GM23248 (cell line): Measurements from ENCODE around the gene PMS1. TPM values are rescaled to one million over a fixed set of nuclear protein-coding genes. Genes with fewer than 3 reads are reported as not detected.

ENCODE experiments used
- DNase-seq: peaks from one replicate; pipeline ENCODE4 v3.0.0-alpha.2; 2015
- H2AFZ ChIP-seq: fragments of 200-600 bp; sonication (generic); 2 replicates; pipeline ENCODE4 v1.6.1; 2016; ENCODE audit warnings: antibody characterized with exemption
- H3F3A ChIP-seq: fragments of 200-600 bp; sonication (generic); 2 replicates; pipeline ENCODE4 v1.6.1; 2016; ENCODE audit warnings: mild to moderate bottlenecking, antibody characterized with exemption, mixed run types; ENCODE audit not compliant: insufficient read depth
- H3K27ac ChIP-seq: fragments of 200-600 bp; sonication (generic); 2 replicates; pipeline ENCODE4 v1.5.1; 2016; ENCODE audit warnings: mild to moderate bottlenecking
- H3K27me3 ChIP-seq: fragments of 200-600 bp; sonication (generic); replicated peaks from 2 replicates; pipeline ENCODE4 v1.6.1; 2016; ENCODE audit warnings: mild to moderate bottlenecking; ENCODE audit not compliant: insufficient read depth
- H3K36me3 ChIP-seq: fragments of 200-600 bp; sonication (generic); 2 replicates; pipeline ENCODE4 v1.6.1; 2016; ENCODE audit warnings: low read depth, mild to moderate bottlenecking
- H3K4me1 ChIP-seq: fragments of 200-600 bp; sonication (generic); 2 replicates; pipeline ENCODE4 v1.6.1; 2016; ENCODE audit warnings: mild to moderate bottlenecking; ENCODE audit not compliant: insufficient read depth
- H3K4me2 ChIP-seq: fragments of 200-600 bp; sonication (generic); one replicate; pipeline ENCODE4 v1.6.1; 2016; ENCODE audit warnings: mild to moderate bottlenecking; ENCODE audit not compliant: unreplicated experiment
- H3K4me3 ChIP-seq: fragments of 200-600 bp; sonication (generic); 2 replicates; pipeline ENCODE4 v1.5.1; 2016; ENCODE audit warnings: mild to moderate bottlenecking
- H3K79me2 ChIP-seq: fragments of 200-600 bp; sonication (generic); 2 replicates; pipeline ENCODE4 v1.6.1; 2016; ENCODE audit warnings: mild to moderate bottlenecking; ENCODE audit not compliant: insufficient read depth
- H3K9ac ChIP-seq: fragments of 200-600 bp; sonication (generic); 2 replicates; pipeline ENCODE4 v1.6.1; 2016; ENCODE audit warnings: mild to moderate bottlenecking
- H3K9me2 ChIP-seq: fragments of 200-600 bp; sonication (generic); 2 replicates; pipeline ENCODE4 v1.6.1; 2016; ENCODE audit warnings: mixed run types, mild to moderate bottlenecking, moderate library complexity; ENCODE audit not compliant: insufficient read depth
- H3K9me3 ChIP-seq: fragments of 200-600 bp; sonication (generic); one replicate; pipeline ENCODE4 v1.6.1; 2017; ENCODE audit warnings: low read depth
- H4K20me1 ChIP-seq: fragments of 200-600 bp; sonication (generic); 2 replicates; pipeline ENCODE4 v1.6.0; 2016; ENCODE audit not compliant: insufficient read depth
- EZH2 ChIP-seq: fragments of 200-600 bp; sonication (generic); IDR thresholded peaks from 2 replicates; pipeline ENCODE4 v1.6.1; 2018; ENCODE audit warnings: antibody characterized with exemption, mild to moderate bottlenecking; ENCODE audit not compliant: insufficient read depth, poor library complexity, severe bottlenecking
- EZH2phosphoT487 ChIP-seq: fragments of 200-600 bp; sonication (generic); IDR thresholded peaks from 2 replicates; pipeline ENCODE4 v1.6.1; 2018; ENCODE audit warnings: antibody characterized with exemption, moderate library complexity, mild to moderate bottlenecking, low read depth; ENCODE audit not compliant: insufficient read depth
- WGBS, 2 experiments: methylation state at CpG; one replicate each; pipeline ENCODE4 v1.1.6; 2015 to 2017; ENCODE audit warnings: low lambda C conversion rate in 2 of 2, low coverage in 1 of 2; ENCODE audit errors: missing lambda C conversion rate in 2 of 2; 5-methylcytosine and 5-hydroxymethylcytosine counted together
- in situ Hi-C: fragments of 300-500 bp; cut with MboI; formaldehyde crosslinking; loops from 2 replicates; pipeline ENCODE4 v1.15.0; 2020
- polyA plus RNA-seq: library from polyadenylated mRNA; unstranded; fragments of >200 nt; fragmentation: Nextera tagmentation; extraction: Ambion mirVana; gene quantifications from 2 replicates; pipeline ENCODE4 v1.2.1, GENCODE V29; 2016
- total RNA-seq: library from RNA; depleted of rRNA; stranded (reverse); fragments of >200 nt; shearing (Covaris generic); gene quantifications from 2 replicates; pipeline ENCODE4 v1.2.3, GENCODE V29; 2014

PMS1 gene
- total and polyA plus RNA-seq, 2 experiments from 2014 or later: 18.2 to 22.3 TPM

DNA sequence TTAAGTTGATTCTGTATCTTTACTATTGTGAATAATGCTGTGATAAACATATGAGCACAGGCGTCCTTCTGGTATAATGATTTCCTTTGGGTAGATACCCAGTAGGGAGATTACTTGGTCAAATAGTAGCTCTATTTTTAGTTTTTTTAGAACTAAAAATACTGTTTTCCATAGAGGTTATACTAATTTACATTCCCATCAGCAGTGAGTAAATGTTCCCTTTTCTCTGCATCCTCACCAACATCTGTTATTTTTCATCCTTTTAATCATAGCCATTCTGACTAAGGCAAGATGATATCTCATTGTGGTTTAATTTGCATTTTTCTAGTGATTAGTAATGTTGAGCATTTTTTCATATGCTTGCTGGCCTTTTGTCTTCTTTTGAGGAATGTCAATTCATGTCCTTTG is 35.1 kb downstream of the PMS1 start:
- Histone ChIP-seq H3K4me3 (no peak overlapping the region), H3K36me3 (peaks cover 11% of the 10 kb centered on the region), H3K79me2 (no peaks in the 10 kb centered on the region), H4K20me1 (no peaks in the 10 kb centered on the region), H3K27me3 (no peaks in the 10 kb centered on the region), H3K9me3 (no peaks in the 10 kb centered on the region), H3K4me2 (peak overlapping the region; percentile 62), H3K4me1 (peaks cover 24% of the 10 kb centered on the region), H2AFZ (no peak overlapping the region), H3K9ac (no peak overlapping the region), H3K27ac (peak overlapping the region; percentile 69), H3K9me2 (no peaks in the 10 kb centered on the region), H3F3A (peaks cover 25% of the 10 kb centered on the region)
- peak; percentile 85 for DNase-seq
- in situ Hi-C loops: no loop called here
- no peak for TF ChIP-seq EZH2
- TF ChIP-seq EZH2phosphoT487: no peak
- WGBS, 2 experiments: 5 to 10% methylated on average over 1 of the region's 1 CpG

- H3F3A ChIP-seq: peaks cover 22% of the 10 kb centered on the region
- no peaks in the 10 kb centered on the region for H3K79me2 ChIP-seq
- H3K9me3 ChIP-seq: no peaks in the 10 kb centered on the region
- DNase-seq: peak; percentile 62
- H3K4me1 ChIP-seq: peaks cover 24% of the 10 kb centered on the region
- 97% methylated on average over 31 to 33 of the region's 33 CpGs for WGBS, 2 experiments
- H3K4me3 ChIP-seq: no peak overlapping the region
- H2AFZ ChIP-seq: no peak overlapping the region
- no peaks in the 10 kb centered on the region for H4K20me1 ChIP-seq
- TF ChIP-seq EZH2phosphoT487: no peak
- no peak for TF ChIP-seq EZH2
- no peaks in the 10 kb centered on the region for H3K9me2 ChIP-seq
- in situ Hi-C loops: no loop called here
- H3K4me2 ChIP-seq: no peak overlapping the region
- no peak overlapping the region for H3K9ac ChIP-seq
- H3K27ac ChIP-seq: peak overlapping the region; percentile 15; the same call in 1 of the 2 replicates
- H3K27me3 ChIP-seq: no peaks in the 10 kb centered on the region
- peaks cover 11% of the 10 kb centered on the region for H3K36me3 ChIP-seq
These were observed 37.9 kb downstream of the PMS1 start for GRCh38 chr2:189821953-189822748.

DNA sequence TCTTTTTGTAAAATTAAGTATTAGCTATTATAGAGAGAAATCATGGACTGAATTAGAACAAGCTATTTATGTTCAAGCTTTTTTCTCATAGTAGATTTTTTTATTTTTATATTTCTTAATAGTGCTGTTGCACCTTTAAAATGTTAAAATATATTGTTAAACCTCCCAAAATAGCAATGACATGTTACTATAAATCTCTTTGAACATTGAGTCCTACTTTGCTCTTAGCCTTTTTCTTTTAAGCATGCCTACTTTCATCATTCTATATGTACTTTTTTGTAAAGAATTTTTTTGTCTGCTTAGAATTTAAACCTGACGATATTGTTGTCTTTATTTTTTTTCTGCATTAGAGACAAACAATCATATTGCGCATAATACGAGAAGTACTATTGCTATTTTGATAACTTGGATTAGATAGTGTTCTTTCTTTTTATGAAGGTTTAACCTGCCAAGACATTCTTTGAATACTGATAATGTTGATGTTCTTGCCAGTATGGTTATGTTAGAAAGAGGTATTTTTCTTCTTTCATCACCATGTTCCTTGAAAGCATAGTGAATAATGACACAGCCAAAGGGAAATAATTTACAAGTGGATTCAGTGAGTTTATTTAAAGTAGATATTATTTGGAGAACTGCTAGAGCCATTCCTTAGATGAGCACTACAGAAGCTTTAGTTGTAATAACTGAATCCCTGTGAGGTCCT is 40.6 kb downstream of the PMS1 start:
- Histone ChIP-seq H3K9ac (no peak overlapping the region), H3K4me1 (peaks cover 24% of the 10 kb centered on the region), H3K27ac (no peak overlapping the region), H3K9me3 (no peaks in the 10 kb centered on the region), H2AFZ (no peak overlapping the region), H3K27me3 (no peaks in the 10 kb centered on the region), H3K4me3 (no peak overlapping the region), H3K79me2 (no peaks in the 10 kb centered on the region), H3K9me2 (no peaks in the 10 kb centered on the region), H3K36me3 (no peaks in the 10 kb centered on the region), H4K20me1 (no peaks in the 10 kb centered on the region), H3K4me2 (no peak overlapping the region), H3F3A (peaks cover 13% of the 10 kb centered on the region; the same call in 1 of the 2 replicates)
- DNase-seq: no peak
- TF ChIP-seq EZH2 (no peak), EZH2phosphoT487 (no peak)
- in situ Hi-C loops: no loop called here
- WGBS, 2 experiments: 98 to 99% methylated on average over 3 of the region's 3 CpGs

GRCh38 chr2:189826039-189826438 is 41.8 kb downstream of the PMS1 start:
- no peak for DNase-seq
- TF ChIP-seq EZH2 (no peak), EZH2phosphoT487 (no peak)
- Histone ChIP-seq H2AFZ (no peak overlapping the region), H3K4me3 (no peak overlapping the region), H3K27ac (no peak overlapping the region), H4K20me1 (no peaks in the 10 kb centered on the region), H3K79me2 (no peaks in the 10 kb centered on the region), H3K4me1 (peaks cover 25% of the 10 kb centered on the region), H3K27me3 (no peaks in the 10 kb centered on the region), H3K4me2 (no peak overlapping the region), H3K36me3 (no peaks in the 10 kb centered on the region), H3K9me2 (no peaks in the 10 kb centered on the region), H3K9me3 (no peaks in the 10 kb centered on the region), H3F3A (peaks cover 16% of the 10 kb centered on the region; the same call in 1 of the 2 replicates), H3K9ac (no peak overlapping the region)
- in situ Hi-C loops: no loop called here
- whole genome bisulfite sequencing, 2 experiments: 98 to 99% methylated on average over 5 of the region's 5 CpGs
